Gastrocnemius medialis (tissue), 4 donors: ENCODE measurements around the gene ACO1. TPM values are rescaled to one million over a fixed set of nuclear protein-coding genes. Genes with fewer than 3 reads are reported as not detected.

Experiments
- ATAC-seq, 2 donors: fragments of 150-250 bp; one replicate each; pipeline ENCODE4 v1.9.1; 2016
- DNase-seq, 2 donors: peaks; one replicate each; pipeline ENCODE4 v3.0.0-alpha.2; 2019
- H3K27ac ChIP-seq, 4 donors: fragments of 200-600 bp; sonication (generic); 1 replicate in 1 of 4; 2 replicates in 3 of 4; pipeline ENCODE4 v1.5.1; 2016 to 2018; ENCODE audit warnings: mild to moderate bottlenecking in 2 of 4, moderate library complexity in 1 of 4
- H3K27me3 ChIP-seq, 3 donors: fragments of 200-600 bp; sonication (generic) in 2 of 3; 1 replicate in 1 of 3; 2 replicates in 2 of 3; pipeline versions ENCODE4 v1.5.1 to v1.6.0; 2016 to 2019; ENCODE audit warnings: mild to moderate bottlenecking in 1 of 3, moderate library complexity in 1 of 3
- H3K36me3 ChIP-seq, 2 donors: fragments of 200-600 bp; sonication (generic) in 1 of 2; one replicate each; pipeline ENCODE4 v1.5.1; 2017 to 2018
- H3K4me1 ChIP-seq, 2 donors: fragments of 200-600 bp; sonication (generic) in 1 of 2; one replicate each; pipeline ENCODE4 v1.5.1; 2016 to 2017; ENCODE audit warnings: mild to moderate bottlenecking in 2 of 2
- H3K4me3 ChIP-seq, 4 donors: fragments of 200-600 bp; sonication (generic) in 3 of 4; 1 replicate in 1 of 4; 2 replicates in 3 of 4; pipeline ENCODE4 v1.5.1; 2016 to 2019; ENCODE audit warnings: mild to moderate bottlenecking in 2 of 4
- H3K9me3 ChIP-seq, 3 donors: fragments of 200-600 bp; sonication (generic) in 2 of 3; 1 replicate in 1 of 3; 2 replicates in 2 of 3; pipeline ENCODE4 v1.5.1; 2016 to 2019
- POLR2A ChIP-seq, 2 donors: fragments of 450-650 bp; IDR thresholded peaks; one replicate each; pipeline ENCODE4 v1.6.1; 2017; ENCODE audit warnings: antibody characterized with exemption in 2 of 2, mild to moderate bottlenecking in 2 of 2, moderate library complexity in 2 of 2
- in situ Hi-C, 4 donors: fragments of 200-750 bp; cut with MboI; loops; one replicate each; pipeline versions ENCODE4 v1.15.0 to v1.8.0; 2017; ENCODE audit warnings: low sequenced_read_pairs in 4 of 4
- intact Hi-C: fragments of 100-400 bp; cut with DNase I; formaldehyde crosslinking; loops from one replicate; pipeline ENCODE4 v1.15.1; 2023; ENCODE audit warnings: low total_unique reads
- total RNA-seq, 4 donors: library from RNA; depleted of rRNA; stranded (reverse); fragments of >200 nt; gene quantifications; one replicate each; pipeline versions ENCODE4 v1.1.0 to v1.2.3, GENCODE V29; 2016
- TF ChIP-seq, protein P1 (sequence below), 5 experiments: fragments of 450-650 bp in 3 of 5; fragments of 200-600 bp in 2 of 5; sonication (generic) in 2 of 5; IDR thresholded peaks in 4 of 5; conservative IDR thresholded peaks in 1 of 5; 1 replicate in 4 of 5; 2 replicates in 1 of 5; pipeline ENCODE4 v1.5.1; 2016 to 2019; ENCODE audit warnings: antibody characterized with exemption in 5 of 5, mild to moderate bottlenecking in 3 of 5, moderate library complexity in 3 of 5

Gene ACO1
- total RNA-seq, 4 donors from 2014 or later: 28.3 to 35.0 (median 30.3) TPM

DNA sequence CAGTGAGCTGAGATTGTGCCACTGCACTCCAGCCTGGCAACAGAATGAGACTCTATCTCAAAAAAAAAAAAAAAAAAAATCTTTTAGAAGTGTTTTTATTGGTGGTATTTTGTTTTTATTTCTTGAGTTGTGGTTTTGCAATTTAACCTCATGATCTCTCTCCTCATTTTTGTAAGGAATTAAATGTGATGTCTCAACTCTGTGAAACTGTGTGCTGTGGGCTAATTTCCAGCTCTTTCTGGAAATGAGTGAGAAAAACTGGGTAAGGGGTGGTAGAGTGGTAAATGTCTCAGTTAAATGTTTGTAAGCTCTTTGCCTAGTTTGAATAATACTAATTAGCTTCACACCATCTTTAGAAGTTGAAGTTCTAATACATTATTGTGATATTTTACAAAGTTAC is 29.0 kb downstream of the ACO1 start:
- no peak for ATAC-seq
- Histone ChIP-seq H3K27ac (no peak overlapping the region), H3K4me3 (no peak overlapping the region), H3K9me3 (no peaks in the 10 kb centered on the region), H3K36me3 (peaks cover 4 to 77% of the 10 kb centered on the region in 2 donors), H3K27me3 (no peaks in the 10 kb centered on the region), H3K4me1 (no peaks in the 10 kb centered on the region)
- no peak for DNase-seq
- TF ChIP-seq POLR2A (IDR thresholded peaks at IDR 0.05): no peak
- TF ChIP-seq, protein P1, sequence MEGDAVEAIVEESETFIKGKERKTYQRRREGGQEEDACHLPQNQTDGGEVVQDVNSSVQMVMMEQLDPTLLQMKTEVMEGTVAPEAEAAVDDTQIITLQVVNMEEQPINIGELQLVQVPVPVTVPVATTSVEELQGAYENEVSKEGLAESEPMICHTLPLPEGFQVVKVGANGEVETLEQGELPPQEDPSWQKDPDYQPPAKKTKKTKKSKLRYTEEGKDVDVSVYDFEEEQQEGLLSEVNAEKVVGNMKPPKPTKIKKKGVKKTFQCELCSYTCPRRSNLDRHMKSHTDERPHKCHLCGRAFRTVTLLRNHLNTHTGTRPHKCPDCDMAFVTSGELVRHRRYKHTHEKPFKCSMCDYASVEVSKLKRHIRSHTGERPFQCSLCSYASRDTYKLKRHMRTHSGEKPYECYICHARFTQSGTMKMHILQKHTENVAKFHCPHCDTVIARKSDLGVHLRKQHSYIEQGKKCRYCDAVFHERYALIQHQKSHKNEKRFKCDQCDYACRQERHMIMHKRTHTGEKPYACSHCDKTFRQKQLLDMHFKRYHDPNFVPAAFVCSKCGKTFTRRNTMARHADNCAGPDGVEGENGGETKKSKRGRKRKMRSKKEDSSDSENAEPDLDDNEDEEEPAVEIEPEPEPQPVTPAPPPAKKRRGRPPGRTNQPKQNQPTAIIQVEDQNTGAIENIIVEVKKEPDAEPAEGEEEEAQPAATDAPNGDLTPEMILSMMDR (IDR thresholded peaks at IDR 0.05 in 4 of 5, conservative IDR thresholded peaks at IDR 0.05 in 1 of 5): no peak
- in situ Hi-C loops (no loop called here), intact Hi-C loops (no loop called here)

GRCh38 chr9:32414856-32415255 is 30.4 kb downstream of the ACO1 start:
- H3K9me3 ChIP-seq: no peaks in the 10 kb centered on the region
- no peak for TF ChIP-seq POLR2A (IDR thresholded peaks at IDR 0.05)
- TF ChIP-seq, protein P1 (IDR thresholded peaks at IDR 0.05 in 4 of 5, conservative IDR thresholded peaks at IDR 0.05 in 1 of 5): no peak
- ATAC-seq: no peak
- H3K36me3 ChIP-seq: peaks cover 0 to 77% of the 10 kb centered on the region in 2 donors
- in situ Hi-C loops (no loop called here), intact Hi-C loops (no loop called here)
- H3K27ac ChIP-seq: no peak overlapping the region
- no peaks in the 10 kb centered on the region for H3K27me3 ChIP-seq
- no peak overlapping the region for H3K4me3 ChIP-seq
- no peak for DNase-seq
- H3K4me1 ChIP-seq: no peaks in the 10 kb centered on the region

- Histone ChIP-seq H3K4me3 (no peak overlapping the region), H3K27ac (no peak overlapping the region), H3K4me1 (no peaks in the 10 kb centered on the region), H3K9me3 (no peaks in the 10 kb centered on the region), H3K27me3 (no peaks in the 10 kb centered on the region), H3K36me3 (peaks cover 0 to 74% of the 10 kb centered on the region in 2 donors)
- no peak for ATAC-seq
- intact Hi-C loops: no loop called here
- no peak for DNase-seq
- in situ Hi-C loops: no loop called here
- TF ChIP-seq POLR2A (IDR thresholded peaks at IDR 0.05): no peak
- TF ChIP-seq, protein P1 (IDR thresholded peaks at IDR 0.05 in 4 of 5, conservative IDR thresholded peaks at IDR 0.05 in 1 of 5): no peak
Measured at GRCh38 chr9:32419921-32420320, 35.5 kb downstream of the ACO1 start.

GRCh38 chr9:32422237-32422806 is 37.9 kb downstream of the ACO1 start:
- ATAC-seq: no peak

More at GRCh38 chr9:32422237-32422806, 37.9 kb downstream of the ACO1 start:
- no peak overlapping the region for H3K4me3 ChIP-seq
- in situ Hi-C loops: no loop called here
- H3K27ac ChIP-seq: no peak overlapping the region
- TF ChIP-seq, protein P1 (IDR thresholded peaks at IDR 0.05 in 4 of 5, conservative IDR thresholded peaks at IDR 0.05 in 1 of 5): no peak
- no peak for TF ChIP-seq POLR2A (IDR thresholded peaks at IDR 0.05)
- H3K9me3 ChIP-seq: no peaks in the 10 kb centered on the region
- no peaks in the 10 kb centered on the region for H3K27me3 ChIP-seq
- no peak for DNase-seq
- peaks cover 0 to 92% of the 10 kb centered on the region in 2 donors for H3K36me3 ChIP-seq
- no peaks in the 10 kb centered on the region for H3K4me1 ChIP-seq
- intact Hi-C loops: no loop called here
